H1 (cell line): ENCODE results near the gene NRXN3. TPM values are rescaled to one million over a fixed set of nuclear protein-coding genes. Genes with fewer than 3 reads are reported as not detected.

Experiments used
- CTCF ChIA-PET: fragments of 300-600 bp; sonication (Branson Sonifier 250); formaldehyde crosslinking; loops from one replicate; lab custom pipeline; 2021; ENCODE audit not compliant: partially characterized antibody; lab: Charles Lee
- POLR2A ChIA-PET: fragments of 300-600 bp; sonication (Branson Sonifier 250); formaldehyde crosslinking; loops from one replicate; lab custom pipeline; 2021; ENCODE audit warnings: inconsistent platforms; ENCODE audit not compliant: partially characterized antibody; lab: Charles Lee
- DNase-seq, 2 experiments: peaks; one replicate each; pipeline versions ENCODE4 v3.0.0 to v3.0.0-alpha.2; 2010 to 2022; ENCODE audit warnings: low spot score in 2 of 2, low read depth in 1 of 2, mixed read lengths in 1 of 2
- FAIRE-seq: peaks from 2 replicates; lab custom pipeline; 2011; peaks lifted over from hg19 to GRCh38; lab: Jason Lieb, UNC
- H2AFZ ChIP-seq: 2 replicates; pipeline ENCODE4 v1.8.1; 2012; ENCODE audit warnings: low read length, inconsistent platforms
- H2AK5ac ChIP-seq: 2 replicates; pipeline ENCODE4 v1.6.1; 2013; ENCODE audit warnings: low read depth, low read length
- H2BK120ac ChIP-seq: replicated peaks from 2 replicates; pipeline ENCODE3; 2013; ENCODE audit warnings: low read depth, low read length, inconsistent platforms
- H2BK12ac ChIP-seq: 2 replicates; pipeline ENCODE4 v1.6.1; 2013; ENCODE audit warnings: low read depth, low read length
- H2BK15ac ChIP-seq: 2 replicates; pipeline ENCODE4 v1.6.1; 2013; ENCODE audit warnings: low read length
- H2BK20ac ChIP-seq: 2 replicates; pipeline ENCODE4 v1.6.1; 2013; ENCODE audit warnings: low read length
- H2BK5ac ChIP-seq: 2 replicates; pipeline ENCODE4 v1.6.1; 2013; ENCODE audit warnings: low read depth, low read length
- H3K14ac ChIP-seq: 2 replicates; pipeline ENCODE4 v1.6.1; 2013; ENCODE audit warnings: inconsistent platforms; ENCODE audit not compliant: insufficient read length
- H3K18ac ChIP-seq: 2 replicates; pipeline ENCODE4 v1.6.1; 2013; ENCODE audit warnings: low read length; ENCODE audit errors: extremely low read depth
- H3K23ac ChIP-seq: 2 replicates; pipeline ENCODE4 v1.6.1; 2013; ENCODE audit warnings: inconsistent platforms; ENCODE audit not compliant: insufficient read length
- H3K23me2 ChIP-seq: 2 replicates; pipeline ENCODE4 v1.6.1; 2013; ENCODE audit warnings: low read depth, low read length
- H3K27ac ChIP-seq: 2 replicates; pipeline ENCODE4 v1.6.1; 2011; ENCODE audit warnings: low read depth, low read length, inconsistent platforms
- H3K27me3 ChIP-seq, 4 experiments: replicated peaks in 1 of 4; 1 replicate in 1 of 4; 2 replicates in 3 of 4; pipeline versions ENCODE4 v1.6.1 to v1.8.1; 2011 to 2013; ENCODE audit warnings: low read length in 3 of 4, mild to moderate bottlenecking in 3 of 4, inconsistent platforms in 2 of 4, mixed read lengths in 2 of 4, moderate library complexity in 1 of 4; ENCODE audit not compliant: control insufficient read depth in 3 of 4, insufficient read depth in 3 of 4; ENCODE audit errors: extremely low read depth in 1 of 4
- H3K36me3 ChIP-seq, 4 experiments: 2 replicates each; pipeline versions ENCODE4 v1.6.1 to v1.8.1; 2011 to 2013; ENCODE audit warnings: mild to moderate bottlenecking in 4 of 4, low read length in 3 of 4, moderate library complexity in 2 of 4, control low read depth in 1 of 4, inconsistent platforms in 1 of 4; ENCODE audit not compliant: insufficient read depth in 4 of 4, control insufficient read depth in 2 of 4
- H3K4ac ChIP-seq: replicated peaks from 2 replicates; pipeline ENCODE3; 2013; ENCODE audit warnings: low read length, low read depth, mixed read lengths, inconsistent platforms; ENCODE audit not compliant: insufficient read length
- H3K4me1 ChIP-seq, 4 experiments: replicated peaks in 1 of 4; 1 replicate in 1 of 4; 2 replicates in 3 of 4; pipeline versions ENCODE4 v1.6.1 to v1.8.1; 2011 to 2013; ENCODE audit warnings: low read length in 3 of 4, inconsistent platforms in 2 of 4, mixed read lengths in 1 of 4; ENCODE audit not compliant: insufficient read depth in 4 of 4, control insufficient read depth in 3 of 4
- H3K4me2 ChIP-seq, 2 experiments: 2 replicates each; pipeline versions ENCODE4 v1.6.1 to v1.8.1; 2011 to 2013; ENCODE audit warnings: low read depth in 2 of 2, low read length in 2 of 2, control low read depth in 1 of 2, inconsistent platforms in 1 of 2, mild to moderate bottlenecking in 1 of 2; ENCODE audit not compliant: insufficient read depth in 1 of 2
- H3K4me3 ChIP-seq, 4 experiments: fragments of 200-600, 300-600 bp in 1 of 4; sonication (generic), shearing (Covaris generic), sonication (Bioruptor Twin) in 1 of 4; 2 replicates each; pipeline versions ENCODE4 v1.5.1 to v1.8.1; 2011 to 2016; ENCODE audit warnings: low read length in 4 of 4, low read depth in 3 of 4, control low read depth in 2 of 4, inconsistent platforms in 2 of 4, mild to moderate bottlenecking in 2 of 4, mixed read lengths in 1 of 4, moderate library complexity in 1 of 4; ENCODE audit not compliant: insufficient read depth in 2 of 4; ENCODE audit errors: extremely low read depth in 1 of 4
- H3K56ac ChIP-seq: replicated peaks from 2 replicates; pipeline ENCODE3; 2013; ENCODE audit warnings: low read depth, mild to moderate bottlenecking, mixed read lengths, low read length, inconsistent platforms; ENCODE audit not compliant: insufficient read length
- H3K79me1 ChIP-seq: 2 replicates; pipeline ENCODE4 v1.6.1; 2013; ENCODE audit warnings: low read depth, low read length, control low read depth
- H3K79me2 ChIP-seq, 2 experiments: 2 replicates each; pipeline versions ENCODE4 v1.6.1 to v1.8.1; 2012 to 2013; ENCODE audit warnings: low read length in 2 of 2, mild to moderate bottlenecking in 2 of 2, inconsistent platforms in 1 of 2; ENCODE audit not compliant: insufficient read depth in 2 of 2, control insufficient read depth in 1 of 2
- H3K9ac ChIP-seq, 4 experiments: replicated peaks in 1 of 4; 1 replicate in 1 of 4; 2 replicates in 3 of 4; pipeline versions ENCODE4 v1.6.1 to v1.8.1; 2011 to 2013; ENCODE audit warnings: low read depth in 3 of 4, low read length in 3 of 4, control low read depth in 2 of 4, mild to moderate bottlenecking in 2 of 4, moderate library complexity in 2 of 4, inconsistent platforms in 1 of 4; ENCODE audit errors: extremely low read depth in 1 of 4
- H3K9me3 ChIP-seq, 2 experiments: 2 replicates each; pipeline versions ENCODE4 v1.6.1 to v1.8.1; 2012 to 2013; ENCODE audit warnings: mild to moderate bottlenecking in 2 of 2, moderate library complexity in 2 of 2, control low read depth in 1 of 2, inconsistent platforms in 1 of 2, low read depth in 1 of 2, low read length in 1 of 2, mixed read lengths in 1 of 2; ENCODE audit not compliant: insufficient read depth in 2 of 2
- H4K20me1 ChIP-seq, 2 experiments: replicated peaks in 1 of 2; 2 replicates each; pipeline versions ENCODE3 to v1.8.1; 2011 to 2013; ENCODE audit warnings: inconsistent platforms in 2 of 2, low read length in 2 of 2, mild to moderate bottlenecking in 1 of 2; ENCODE audit not compliant: insufficient read depth in 2 of 2, control insufficient read depth in 1 of 2
- H4K5ac ChIP-seq: 2 replicates; pipeline ENCODE4 v1.6.1; 2013; ENCODE audit warnings: low read length, low read depth, mixed read lengths, inconsistent platforms; ENCODE audit not compliant: insufficient read length
- H4K8ac ChIP-seq: 2 replicates; pipeline ENCODE4 v1.8.0; 2013; ENCODE audit warnings: mild to moderate bottlenecking, moderate library complexity, low read length, inconsistent platforms; ENCODE audit not compliant: insufficient read depth; ENCODE audit errors: extremely low read depth
- H4K91ac ChIP-seq: replicated peaks from 2 replicates; pipeline ENCODE3; 2013; ENCODE audit warnings: low read length, mixed read lengths, inconsistent platforms; ENCODE audit not compliant: insufficient read length
- BRCA1 ChIP-seq: IDR thresholded peaks from 2 replicates; pipeline ENCODE4 v1.6.1; 2012; ENCODE audit warnings: low read depth, low read length, improper control_type of control experiment
- CBX8 ChIP-seq: fragments of 300-800, 300-1000 bp; sonication (generic); IDR thresholded peaks from 2 replicates; pipeline ENCODE4 v1.7.1; 2016; ENCODE audit warnings: low read depth, low read length, borderline replicate concordance
- CEBPB ChIP-seq: IDR thresholded peaks from 2 replicates; pipeline ENCODE4 v1.6.1; 2012; ENCODE audit warnings: low read depth, low read length
- GABPA ChIP-seq: IDR thresholded peaks from 2 replicates; pipeline ENCODE4 v1.6.1; 2011; ENCODE audit warnings: mild to moderate bottlenecking, low read length, moderate library complexity, borderline replicate concordance; ENCODE audit not compliant: insufficient read depth
- NRF1 ChIP-seq: IDR thresholded peaks from 2 replicates; pipeline ENCODE4 v1.6.1; 2011; ENCODE audit warnings: mild to moderate bottlenecking, low read depth, low read length, improper control_type of control experiment
- RFX5 ChIP-seq: IDR thresholded peaks from 2 replicates; pipeline ENCODE4 v1.6.1; 2011; ENCODE audit warnings: low read depth, low read length, improper control_type of control experiment, borderline replicate concordance
- SP2 ChIP-seq: IDR thresholded peaks from 2 replicates; pipeline ENCODE4 v1.6.1; 2012; ENCODE audit warnings: mild to moderate bottlenecking, low read length, inconsistent platforms
- SRF ChIP-seq: IDR thresholded peaks from 2 replicates; pipeline ENCODE4 v1.6.1; 2011; ENCODE audit warnings: mild to moderate bottlenecking, low read depth, low read length, moderate library complexity
- TAF7 ChIP-seq: optimal IDR thresholded peaks from 2 replicates; pipeline ENCODE3; 2011; ENCODE audit warnings: low read depth, mild to moderate bottlenecking, inconsistent platforms, low read length, moderate library complexity, borderline replicate concordance
- TBP ChIP-seq: IDR thresholded peaks from 2 replicates; pipeline ENCODE4 v1.6.1; 2011; ENCODE audit warnings: low read depth, low read length, improper control_type of control experiment
- polyA plus RNA-seq, 7 experiments: library from polyadenylated mRNA; depleted of rRNA in 3 of 7; stranded (reverse) in 5 of 7; unstranded in 2 of 7; fragments of >200 nt in 5 of 7; fragments of 200-250 nt in 2 of 7; gene quantifications; 1 replicate in 5 of 7; 2 replicates in 1 of 7; 4 replicates in 1 of 7; pipeline versions ENCODE4 v1.2.1 to v1.2.3, GENCODE V29; 2011 to 2013; ENCODE audit warnings: missing spikeins in 2 of 7, mixed read lengths in 2 of 7
- total RNA-seq: library from RNA; stranded (reverse); fragmentation: NEBNext Ultra II Directional; extraction: Animal tissue kit (Norgen Biotek cat#: 25700); gene quantifications from 2 replicates; pipeline ENCODE4 v1.2.1, GENCODE V29; 2021
- TF ChIP-seq, protein P1 (sequence below): IDR thresholded peaks from 2 replicates; pipeline ENCODE4 v1.6.1; 2011; ENCODE audit warnings: low read length, improper control_type of control experiment

Gene NRXN3
- total and polyA plus RNA-seq, 2 of the 8 experiments (the other 6 are each of a cell fraction or from before 2014, with no cell fraction given): 2.6 to 4.1 TPM

DNA sequence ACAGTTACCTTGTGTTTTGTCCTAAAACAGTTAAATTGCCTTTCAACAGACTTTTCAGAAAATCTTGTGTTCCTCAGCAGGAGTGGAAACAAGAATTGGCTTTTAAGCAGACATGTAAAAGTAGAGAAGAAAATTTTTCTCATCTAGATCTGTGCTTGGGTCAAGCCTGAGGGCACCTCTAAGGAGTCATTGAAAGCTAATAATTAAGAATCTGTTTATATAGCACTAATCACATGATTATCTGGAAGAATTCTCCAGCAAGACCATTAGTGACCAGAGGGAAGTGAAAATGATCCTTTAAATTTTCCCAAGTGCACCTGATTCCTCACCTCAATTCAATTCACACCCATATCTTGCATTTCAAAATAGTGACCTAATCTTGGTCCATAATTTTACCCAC is 1746.1 kb downstream of the NRXN3 start:
- H3K14ac ChIP-seq: no peak overlapping the region
- no peak overlapping the region for H3K23ac ChIP-seq
- ChIA-PET POLR2A (no interaction called here), CTCF (no interaction called here)
- H3K9ac ChIP-seq: no peak overlapping the region
- no peak for FAIRE-seq
- no peak overlapping the region for H2BK120ac ChIP-seq
- H3K27ac ChIP-seq: no peak overlapping the region
- H3K79me1 ChIP-seq: no peaks in the 10 kb centered on the region
- H3K9me3 ChIP-seq: no peaks in the 10 kb centered on the region
- H2AK5ac ChIP-seq: no peak overlapping the region
- H3K56ac ChIP-seq: no peak overlapping the region
- no peak for TF ChIP-seq SRF
- no peak for TF ChIP-seq TBP
- no peak for TF ChIP-seq BRCA1
- no peak for TF ChIP-seq NRF1
- TF ChIP-seq, protein P1, sequence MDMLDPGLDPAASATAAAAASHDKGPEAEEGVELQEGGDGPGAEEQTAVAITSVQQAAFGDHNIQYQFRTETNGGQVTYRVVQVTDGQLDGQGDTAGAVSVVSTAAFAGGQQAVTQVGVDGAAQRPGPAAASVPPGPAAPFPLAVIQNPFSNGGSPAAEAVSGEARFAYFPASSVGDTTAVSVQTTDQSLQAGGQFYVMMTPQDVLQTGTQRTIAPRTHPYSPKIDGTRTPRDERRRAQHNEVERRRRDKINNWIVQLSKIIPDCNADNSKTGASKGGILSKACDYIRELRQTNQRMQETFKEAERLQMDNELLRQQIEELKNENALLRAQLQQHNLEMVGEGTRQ: no peak
- no peak for TF ChIP-seq CBX8
- TF ChIP-seq RFX5: no peak
- TF ChIP-seq CEBPB: no peak
- TF ChIP-seq TAF7: no peak
- no peak for TF ChIP-seq GABPA
- no peak for TF ChIP-seq SP2
- no peak overlapping the region for H4K91ac ChIP-seq
- no peak overlapping the region for H2BK15ac ChIP-seq
- no peaks in the 10 kb centered on the region; the same call in 1 of the 2 replicates for H3K23me2 ChIP-seq
- H3K4me2 ChIP-seq: no peak overlapping the region
- no peak overlapping the region for H2BK5ac ChIP-seq
- no peaks in the 10 kb centered on the region for H3K27me3 ChIP-seq
- no peaks in the 10 kb centered on the region for H3K79me2 ChIP-seq
- H3K18ac ChIP-seq: no peak overlapping the region
- H4K5ac ChIP-seq: no peak overlapping the region
- no peaks in the 10 kb centered on the region for H3K36me3 ChIP-seq
- H3K4me1 ChIP-seq: no peaks in the 10 kb centered on the region
- no peak overlapping the region for H2AFZ ChIP-seq
- H3K4ac ChIP-seq: no peak overlapping the region
- H3K4me3 ChIP-seq: no peak overlapping the region
- H2BK20ac ChIP-seq: no peak overlapping the region
- no peak for DNase-seq
- H4K8ac ChIP-seq: no peak overlapping the region
- no peaks in the 10 kb centered on the region for H4K20me1 ChIP-seq
- H2BK12ac ChIP-seq: no peak overlapping the region
